HepG2 (cell line): ENCODE measurements around the gene JMJD8. TPM values are rescaled to one million over a fixed set of nuclear protein-coding genes. Genes with fewer than 3 reads are reported as not detected.

Source experiments
- AHR ChIP-seq: IDR thresholded peaks from 2 replicates; pipeline ENCODE4 v1.6.1; 2018; ENCODE audit warnings: missing genetic modification reagents, missing compliant biosample characterization
- DNMT1 ChIP-seq: sonication (generic); formaldehyde crosslinking; IDR thresholded peaks from 2 replicates; pipeline ENCODE4 v1.5.1; 2020; ENCODE audit warnings: mild to moderate bottlenecking, missing genetic modification reagents
- ELF1 ChIP-seq: sonication (generic); formaldehyde crosslinking; IDR thresholded peaks from 2 replicates; pipeline ENCODE4 v1.4.0; 2020; ENCODE audit warnings: missing genetic modification reagents
- ETV5 ChIP-seq: IDR thresholded peaks from 2 replicates; pipeline ENCODE4 v1.6.1; 2018; ENCODE audit warnings: missing biosample characterization, missing genetic modification reagents, inconsistent platforms, borderline replicate concordance
- FIP1L1 ChIP-seq: fragments of 200-400 bp; formaldehyde crosslinking; IDR thresholded peaks from 2 replicates; pipeline ENCODE4 v1.6.1; 2018; ENCODE audit warnings: low read depth, mild to moderate bottlenecking, low read length, moderate library complexity, borderline replicate concordance; ENCODE audit not compliant: insufficient read depth
- FOXK1 ChIP-seq: sonication (generic); formaldehyde crosslinking; IDR thresholded peaks from 2 replicates; pipeline ENCODE4 v1.4.0; 2020; ENCODE audit warnings: low read depth, missing genetic modification reagents, borderline replicate concordance
- HES4 ChIP-seq: sonication (generic); formaldehyde crosslinking; IDR thresholded peaks from 2 replicates; pipeline ENCODE4 v1.9.0; 2021; ENCODE audit warnings: mild to moderate bottlenecking, missing genetic modification reagents, borderline replicate concordance
- MXD4 ChIP-seq: IDR thresholded peaks from 2 replicates; pipeline ENCODE4 v1.6.1; 2016; ENCODE audit warnings: mild to moderate bottlenecking, missing biosample characterization, missing genetic modification reagents
- RFXANK ChIP-seq: IDR thresholded peaks from 2 replicates; pipeline ENCODE4 v1.6.1; 2016
- SMARCE1 ChIP-seq: fragments of 450-650 bp; IDR thresholded peaks from 2 replicates; pipeline ENCODE4 v1.6.1; 2017; ENCODE audit warnings: borderline replicate concordance
- SP2 ChIP-seq: sonication (generic); formaldehyde crosslinking; IDR thresholded peaks from 2 replicates; pipeline ENCODE4 v1.5.1; 2020; ENCODE audit warnings: mild to moderate bottlenecking, missing genetic modification reagents
- SP4 ChIP-seq: sonication (generic); formaldehyde crosslinking; IDR thresholded peaks from 2 replicates; pipeline ENCODE4 v1.8.1; 2023; ENCODE audit warnings: mild to moderate bottlenecking, missing genetic modification reagents
- TBL1XR1 ChIP-seq: fragments of 150-350 bp; IDR thresholded peaks from 2 replicates; pipeline ENCODE4 v1.6.1; 2014; ENCODE audit warnings: borderline replicate concordance, low read length; ENCODE audit not compliant: partially characterized antibody
- ZNF225 ChIP-seq: sonication (generic); formaldehyde crosslinking; IDR thresholded peaks from 2 replicates; pipeline ENCODE4 v1.4.0; 2020; ENCODE audit warnings: mild to moderate bottlenecking, missing genetic modification reagents
- ZNF232 ChIP-seq: sonication (generic); formaldehyde crosslinking; IDR thresholded peaks from 2 replicates; pipeline ENCODE4 v1.4.0; 2020; ENCODE audit warnings: missing genetic modification reagents, borderline replicate concordance
- ZNF737 ChIP-seq: sonication (generic); formaldehyde crosslinking; IDR thresholded peaks from 2 replicates; pipeline ENCODE4 v1.5.0; 2020; ENCODE audit warnings: missing genetic modification reagents, mild to moderate bottlenecking, borderline replicate concordance
- ZNF788 ChIP-seq: sonication (generic); formaldehyde crosslinking; IDR thresholded peaks from 2 replicates; pipeline ENCODE4 v1.5.0; 2020; ENCODE audit warnings: mild to moderate bottlenecking, missing genetic modification reagents, borderline replicate concordance
- polyA plus RNA-seq, 8 experiments: library from polyadenylated mRNA; depleted of rRNA in 3 of 8; stranded (reverse) in 7 of 8; unstranded in 1 of 8; fragments of >200 nt; fragmentation: Illumina TruSeq in 4 of 8; extraction: Trizol in 4 of 8; gene quantifications; 2 replicates each; pipeline versions ENCODE4 v1.2.1 to v1.2.3, GENCODE V29; 2011 to 2016; ENCODE audit warnings: low read depth in 4 of 8, missing spikeins in 1 of 8, mixed read lengths in 1 of 8; ENCODE audit not compliant: insufficient read depth in 1 of 8
- total RNA-seq, 5 experiments: library from RNA; depleted of rRNA; stranded (reverse); fragments of >200 nt; fragmentation: Illumina TruSeq; extraction: Trizol; gene quantifications; 2 replicates each; pipeline ENCODE4 v1.2.3, GENCODE V29; 2016; ENCODE audit warnings: low read depth in 1 of 5
- TF ChIP-seq, protein P1 (sequence below): sonication (generic); formaldehyde crosslinking; IDR thresholded peaks from 2 replicates; pipeline ENCODE4 v1.5.0; 2020; ENCODE audit warnings: mild to moderate bottlenecking, missing genetic modification reagents, borderline replicate concordance
- TF ChIP-seq, protein P2 (sequence below): sonication (generic); formaldehyde crosslinking; IDR thresholded peaks from 2 replicates; pipeline ENCODE4 v1.4.0; 2020; ENCODE audit warnings: mild to moderate bottlenecking, low read depth, missing genetic modification reagents

The JMJD8 gene
- total and polyA plus RNA-seq, 2 of the 13 experiments (the other 11 are each of a cell fraction or from before 2014, with no cell fraction given), result 2.6 to 11.8 TPM

DNA sequence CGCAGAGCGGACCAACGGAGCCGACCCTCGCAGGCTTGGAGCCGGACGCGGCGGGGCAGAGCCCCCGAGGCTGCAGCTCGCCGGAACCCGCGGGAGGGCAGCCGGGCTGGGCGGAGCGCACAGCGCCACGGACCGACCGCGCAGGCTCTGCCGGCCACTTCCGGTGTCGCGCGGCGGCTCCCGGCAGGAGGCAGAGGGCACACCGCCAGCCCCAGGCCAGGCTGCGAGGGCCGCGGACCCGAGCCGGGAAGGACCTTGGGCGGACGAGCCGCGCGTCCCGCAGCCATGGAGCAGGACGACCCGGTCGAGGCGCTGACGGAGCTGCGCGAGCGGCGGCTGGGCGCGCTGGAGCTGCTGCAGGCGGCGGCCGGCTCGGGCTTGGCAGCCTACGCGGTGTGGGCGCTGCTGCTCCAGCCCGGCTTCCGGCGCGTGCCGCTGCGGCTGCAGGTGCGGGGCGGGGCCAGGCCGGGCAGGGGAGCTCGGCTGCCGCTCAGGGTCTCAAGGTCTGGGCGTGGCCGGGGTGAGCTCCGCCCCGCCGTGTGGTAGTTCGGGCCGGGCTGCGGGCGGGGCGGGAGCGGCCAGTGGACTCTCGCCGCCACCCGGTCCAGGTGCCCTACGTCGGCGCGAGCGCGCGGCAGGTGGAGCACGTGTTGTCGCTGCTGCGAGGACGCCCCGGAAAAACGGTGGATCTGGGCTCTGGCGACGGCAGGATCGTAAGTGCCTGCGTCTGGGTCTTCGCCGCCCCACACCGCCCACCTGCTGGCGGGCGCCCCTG, 37.0 kb upstream of the JMJD8 start, which contains the start of gene ANTKMT (continued):
- TF ChIP-seq, protein P1, sequence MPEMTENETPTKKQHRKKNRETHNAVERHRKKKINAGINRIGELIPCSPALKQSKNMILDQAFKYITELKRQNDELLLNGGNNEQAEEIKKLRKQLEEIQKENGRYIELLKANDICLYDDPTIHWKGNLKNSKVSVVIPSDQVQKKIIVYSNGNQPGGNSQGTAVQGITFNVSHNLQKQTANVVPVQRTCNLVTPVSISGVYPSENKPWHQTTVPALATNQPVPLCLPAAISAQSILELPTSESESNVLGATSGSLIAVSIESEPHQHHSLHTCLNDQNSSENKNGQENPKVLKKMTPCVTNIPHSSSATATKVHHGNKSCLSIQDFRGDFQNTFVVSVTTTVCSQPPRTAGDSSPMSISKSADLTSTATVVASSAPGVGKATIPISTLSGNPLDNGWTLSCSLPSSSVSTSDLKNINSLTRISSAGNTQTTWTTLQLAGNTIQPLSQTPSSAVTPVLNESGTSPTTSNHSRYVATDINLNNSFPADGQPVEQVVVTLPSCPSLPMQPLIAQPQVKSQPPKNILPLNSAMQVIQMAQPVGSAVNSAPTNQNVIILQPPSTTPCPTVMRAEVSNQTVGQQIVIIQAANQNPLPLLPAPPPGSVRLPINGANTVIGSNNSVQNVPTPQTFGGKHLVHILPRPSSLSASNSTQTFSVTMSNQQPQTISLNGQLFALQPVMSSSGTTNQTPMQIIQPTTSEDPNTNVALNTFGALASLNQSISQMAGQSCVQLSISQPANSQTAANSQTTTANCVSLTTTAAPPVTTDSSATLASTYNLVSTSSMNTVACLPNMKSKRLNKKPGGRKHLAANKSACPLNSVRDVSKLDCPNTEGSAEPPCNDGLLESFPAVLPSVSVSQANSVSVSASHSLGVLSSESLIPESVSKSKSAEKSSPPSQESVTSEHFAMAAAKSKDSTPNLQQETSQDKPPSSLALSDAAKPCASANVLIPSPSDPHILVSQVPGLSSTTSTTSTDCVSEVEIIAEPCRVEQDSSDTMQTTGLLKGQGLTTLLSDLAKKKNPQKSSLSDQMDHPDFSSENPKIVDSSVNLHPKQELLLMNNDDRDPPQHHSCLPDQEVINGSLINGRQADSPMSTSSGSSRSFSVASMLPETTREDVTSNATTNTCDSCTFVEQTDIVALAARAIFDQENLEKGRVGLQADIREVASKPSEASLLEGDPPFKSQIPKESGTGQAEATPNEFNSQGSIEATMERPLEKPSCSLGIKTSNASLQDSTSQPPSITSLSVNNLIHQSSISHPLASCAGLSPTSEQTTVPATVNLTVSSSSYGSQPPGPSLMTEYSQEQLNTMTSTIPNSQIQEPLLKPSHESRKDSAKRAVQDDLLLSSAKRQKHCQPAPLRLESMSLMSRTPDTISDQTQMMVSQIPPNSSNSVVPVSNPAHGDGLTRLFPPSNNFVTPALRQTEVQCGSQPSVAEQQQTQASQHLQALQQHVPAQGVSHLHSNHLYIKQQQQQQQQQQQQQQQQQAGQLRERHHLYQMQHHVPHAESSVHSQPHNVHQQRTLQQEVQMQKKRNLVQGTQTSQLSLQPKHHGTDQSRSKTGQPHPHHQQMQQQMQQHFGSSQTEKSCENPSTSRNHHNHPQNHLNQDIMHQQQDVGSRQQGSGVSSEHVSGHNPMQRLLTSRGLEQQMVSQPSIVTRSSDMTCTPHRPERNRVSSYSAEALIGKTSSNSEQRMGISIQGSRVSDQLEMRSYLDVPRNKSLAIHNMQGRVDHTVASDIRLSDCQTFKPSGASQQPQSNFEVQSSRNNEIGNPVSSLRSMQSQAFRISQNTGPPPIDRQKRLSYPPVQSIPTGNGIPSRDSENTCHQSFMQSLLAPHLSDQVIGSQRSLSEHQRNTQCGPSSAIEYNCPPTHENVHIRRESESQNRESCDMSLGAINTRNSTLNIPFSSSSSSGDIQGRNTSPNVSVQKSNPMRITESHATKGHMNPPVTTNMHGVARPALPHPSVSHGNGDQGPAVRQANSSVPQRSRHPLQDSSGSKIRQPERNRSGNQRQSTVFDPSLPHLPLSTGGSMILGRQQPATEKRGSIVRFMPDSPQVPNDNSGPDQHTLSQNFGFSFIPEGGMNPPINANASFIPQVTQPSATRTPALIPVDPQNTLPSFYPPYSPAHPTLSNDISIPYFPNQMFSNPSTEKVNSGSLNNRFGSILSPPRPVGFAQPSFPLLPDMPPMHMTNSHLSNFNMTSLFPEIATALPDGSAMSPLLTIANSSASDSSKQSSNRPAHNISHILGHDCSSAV (CRISPR knock-in tag), result no peak
- TF ChIP-seq DNMT1 (CRISPR knock-in tag) (peak; percentile 76), TBL1XR1 (no peak), SMARCE1 (no peak), FIP1L1 (no peak), SP4 (CRISPR knock-in tag) (peak; percentile 94), ELF1 (no peak), AHR (no peak; the same call in 1 of the 2 replicates), HES4 (peak; percentile 91), SP2 (CRISPR knock-in tag) (peak; percentile 64), ZNF737 (CRISPR knock-in tag) (no peak), FOXK1 (CRISPR knock-in tag) (peak; percentile 19; the same call in 1 of the 2 replicates), ETV5 (peak; percentile 61; the same call in 1 of the 2 replicates), ZNF232 (CRISPR knock-in tag) (peak; percentile 79; the same call in 1 of the 2 replicates), RFXANK (CRISPR knock-in tag) (no peak), ZNF225 (no peak; the same call in 1 of the 2 replicates), ZNF788 (CRISPR knock-in tag) (0 out of 2 replicates have a peak, but pooled peaks have one; percentile 47), MXD4 (CRISPR knock-in tag) (peak; percentile 45)
- TF ChIP-seq, protein P2, sequence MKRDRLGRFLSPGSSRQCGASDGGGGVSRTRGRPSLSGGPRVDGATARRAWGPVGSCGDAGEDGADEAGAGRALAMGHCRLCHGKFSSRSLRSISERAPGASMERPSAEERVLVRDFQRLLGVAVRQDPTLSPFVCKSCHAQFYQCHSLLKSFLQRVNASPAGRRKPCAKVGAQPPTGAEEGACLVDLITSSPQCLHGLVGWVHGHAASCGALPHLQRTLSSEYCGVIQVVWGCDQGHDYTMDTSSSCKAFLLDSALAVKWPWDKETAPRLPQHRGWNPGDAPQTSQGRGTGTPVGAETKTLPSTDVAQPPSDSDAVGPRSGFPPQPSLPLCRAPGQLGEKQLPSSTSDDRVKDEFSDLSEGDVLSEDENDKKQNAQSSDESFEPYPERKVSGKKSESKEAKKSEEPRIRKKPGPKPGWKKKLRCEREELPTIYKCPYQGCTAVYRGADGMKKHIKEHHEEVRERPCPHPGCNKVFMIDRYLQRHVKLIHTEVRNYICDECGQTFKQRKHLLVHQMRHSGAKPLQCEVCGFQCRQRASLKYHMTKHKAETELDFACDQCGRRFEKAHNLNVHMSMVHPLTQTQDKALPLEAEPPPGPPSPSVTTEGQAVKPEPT, result peak; percentile 77; the same call in 1 of the 2 replicates
